Lower leg skin (tissue), 3 donors: ENCODE data around the gene KCTD5.

Experiments
- CTCF ChIP-seq, 3 donors: fragments of 450-650 bp; IDR thresholded peaks; one replicate each; pipeline ENCODE4 v1.5.1; 2016; ENCODE audit warnings: antibody characterized with exemption in 3 of 3, mild to moderate bottlenecking in 3 of 3, moderate library complexity in 2 of 3
- POLR2A ChIP-seq, 2 donors: fragments of 450-650 bp; IDR thresholded peaks; one replicate each; pipeline ENCODE4 v1.6.1; 2016 to 2017; ENCODE audit warnings: antibody characterized with exemption in 2 of 2, mild to moderate bottlenecking in 1 of 2, moderate library complexity in 1 of 2

DNA sequence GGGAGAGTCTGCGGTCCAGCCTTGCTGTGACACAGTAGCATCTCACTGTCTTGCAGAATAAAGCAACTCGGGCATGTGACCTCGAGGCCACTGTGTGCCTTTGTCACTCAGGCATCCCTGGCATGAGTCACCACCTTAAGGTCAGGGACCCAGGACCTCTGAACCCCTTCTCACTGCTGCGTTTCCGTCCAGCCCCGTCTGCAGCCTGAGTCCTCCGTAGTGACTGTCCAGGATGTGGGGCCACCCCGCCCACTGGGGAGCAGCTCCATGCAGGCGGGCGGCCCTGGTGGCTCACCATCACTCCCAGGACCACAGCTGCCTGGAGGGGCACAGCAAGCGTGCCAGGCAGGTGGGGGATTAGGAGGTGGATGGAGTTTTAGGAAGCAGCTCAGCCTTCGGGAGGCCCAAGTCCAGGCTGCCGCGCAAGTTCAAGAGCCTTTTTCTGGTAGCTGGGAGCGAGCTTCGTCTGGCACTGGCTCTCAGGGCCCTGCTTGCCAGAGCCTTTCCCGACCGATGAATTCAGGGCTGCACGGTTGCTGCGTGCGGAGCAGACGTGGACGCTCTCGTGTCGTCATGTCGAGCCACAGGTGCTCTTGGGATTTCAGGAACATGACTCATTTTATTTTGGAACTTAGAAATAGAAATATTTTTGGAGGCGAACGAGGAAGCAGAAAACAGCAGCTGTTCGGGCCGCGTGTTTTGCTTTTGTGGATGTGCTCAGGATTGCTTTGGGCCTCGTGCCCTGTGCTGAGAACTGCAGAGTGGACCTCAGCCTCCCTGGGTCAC lies 16.8 kb downstream of the KCTD5 start:
- TF ChIP-seq CTCF (IDR thresholded peaks at IDR 0.05) (no peak), POLR2A (IDR thresholded peaks at IDR 0.05) (no peak)
